GM21723 (cell line): ENCODE results near the gene DACT3.

ENCODE experiments used
- ATAC-seq: cut with Tn5 transposase; IDR thresholded peaks from one replicate; pipeline ENCODE4 v1.9.1; 2021; ENCODE audit warnings: mild to moderate bottlenecking, moderate library complexity; ENCODE audit not compliant: unreplicated experiment

The DACT3 gene

GRCh38 chr19:46670813-46671212 is 9.8 kb upstream of the DACT3 start:
- no peak for ATAC-seq

GRCh38 chr19:46668662-46669061 is 7.7 kb upstream of the DACT3 start:
- no peak for ATAC-seq

GRCh38 chr19:46665072-46665471 is 4.1 kb upstream of the DACT3 start:
- ATAC-seq: no peak

GRCh38 chr19:46661735-46662592 is 982 bp upstream of the DACT3 start:
- peak; percentile 29 for ATAC-seq

- peak; percentile 5 for ATAC-seq
Observed at GRCh38 chr19:46660551-46661019, 397 bp downstream of the DACT3 start.

- no peak for ATAC-seq
Observed at GRCh38 chr19:46660008-46660517, 919 bp downstream of the DACT3 start.

- no peak for ATAC-seq
Observed at GRCh38 chr19:46659151-46660007, 1.6 kb downstream of the DACT3 start.

GRCh38 chr19:46656541-46656940 is 4.4 kb downstream of the DACT3 start:
- ATAC-seq: no peak

- no peak for ATAC-seq
Observed at GRCh38 chr19:46654621-46655152, 6.3 kb downstream of the DACT3 start.

GRCh38 chr19:46650445-46650844 is 10.5 kb downstream of the DACT3 start:
- no peak for ATAC-seq

GRCh38 chr19:46648961-46649960 is 11.7 kb downstream of the DACT3 start:
- ATAC-seq: no peak

GRCh38 chr19:46648060-46648960 is 12.7 kb downstream of the DACT3 start:
- no peak for ATAC-seq

GRCh38 chr19:46646402-46646801 is 14.6 kb downstream of the DACT3 start:
- ATAC-seq: no peak

- no peak for ATAC-seq
Observed at GRCh38 chr19:46644720-46645119, 16.3 kb downstream of the DACT3 start.

- no peak for ATAC-seq
Observed at GRCh38 chr19:46640656-46641055, 20.3 kb downstream of the DACT3 start.

- ATAC-seq: peak; percentile 6
Observed at GRCh38 chr19:46639358-46640182, 21.4 kb downstream of the DACT3 start.

GRCh38 chr19:46637224-46637623 is 23.8 kb downstream of the DACT3 start:
- ATAC-seq: no peak
